Activated T-helper 1 cell treated with Interleukin-2 at 50 U/mL for 16 hours (primary cell): ENCODE results near the gene EFCAB14.
"Not testable (repeated sequence)": the region's sequence is repeated elsewhere in the genome, so short reads cannot be mapped to it uniquely, and the experiment has no call there.

Experiments used
- DNase-seq: peaks from one replicate; pipeline ENCODE4 v3.0.0-alpha.2; 2020; ENCODE audit warnings: low read depth

The EFCAB14 gene

GRCh38 chr1:46718727-46719622 lies at the start of gene EFCAB14:
Gene EFCAB14 (minus strand): TSS chr1:46719114. CDS start chr1:46718087, 1,027 bp downstream.
- peak; percentile 99 for DNase-seq

GRCh38 chr1:46768445-46768844 lies 49.5 kb upstream of the EFCAB14 start:
- no peak for DNase-seq

DNA sequence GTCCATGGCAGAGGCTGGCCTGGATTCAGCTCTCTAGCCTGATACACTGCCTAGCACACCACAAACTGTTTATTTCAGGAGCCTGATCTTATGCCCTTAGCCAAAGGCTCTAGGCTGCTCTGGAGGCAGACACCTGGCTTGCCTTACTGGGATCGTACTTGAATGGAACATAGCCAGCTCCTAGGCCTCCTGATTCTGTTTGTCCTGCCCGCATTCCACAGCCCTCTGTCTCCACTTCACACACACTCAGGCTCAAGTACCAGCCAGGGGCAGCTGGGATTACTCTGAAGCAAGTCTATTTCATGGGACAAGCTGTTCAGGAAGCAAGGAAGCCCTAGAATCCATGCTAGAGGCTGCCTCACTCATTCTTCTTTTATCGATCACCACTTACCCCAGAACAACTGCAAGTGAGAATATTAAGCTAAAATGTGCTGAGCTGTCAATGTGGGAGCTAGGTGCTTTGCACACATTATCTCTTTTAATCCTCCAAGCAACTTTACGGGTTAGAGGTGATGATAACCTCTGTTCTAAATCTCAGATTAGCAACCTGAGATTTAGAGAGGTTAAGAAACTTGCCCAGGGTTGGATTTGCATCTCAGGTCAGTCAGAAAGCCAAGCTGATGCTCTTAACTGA lies 48.9 kb upstream of the EFCAB14 start:
- DNase-seq, result no peak

DNA sequence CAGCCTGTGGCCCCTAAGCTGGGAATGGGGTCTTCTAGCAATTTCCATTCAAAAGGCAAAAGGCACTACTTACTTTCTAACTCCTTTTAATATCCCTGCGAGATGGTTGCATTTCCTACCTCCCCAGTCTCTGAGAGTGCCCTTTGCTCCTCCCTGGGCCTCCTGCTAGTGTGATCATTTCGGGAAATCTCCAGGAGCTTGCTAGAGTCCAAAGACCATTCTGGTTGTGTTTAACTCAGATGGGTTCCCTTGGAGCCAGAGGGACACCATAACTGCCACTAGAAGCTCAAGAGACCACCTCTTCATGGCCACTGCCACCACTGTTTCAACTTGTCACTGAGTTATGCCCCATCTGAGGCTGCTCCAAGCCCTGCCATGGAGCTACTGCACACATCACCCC lies 45.5 kb upstream of the EFCAB14 start:
- no peak for DNase-seq

GRCh38 chr1:46761740-46762139 lies 42.8 kb upstream of the EFCAB14 start:
- DNase-seq, result no peak

DNA sequence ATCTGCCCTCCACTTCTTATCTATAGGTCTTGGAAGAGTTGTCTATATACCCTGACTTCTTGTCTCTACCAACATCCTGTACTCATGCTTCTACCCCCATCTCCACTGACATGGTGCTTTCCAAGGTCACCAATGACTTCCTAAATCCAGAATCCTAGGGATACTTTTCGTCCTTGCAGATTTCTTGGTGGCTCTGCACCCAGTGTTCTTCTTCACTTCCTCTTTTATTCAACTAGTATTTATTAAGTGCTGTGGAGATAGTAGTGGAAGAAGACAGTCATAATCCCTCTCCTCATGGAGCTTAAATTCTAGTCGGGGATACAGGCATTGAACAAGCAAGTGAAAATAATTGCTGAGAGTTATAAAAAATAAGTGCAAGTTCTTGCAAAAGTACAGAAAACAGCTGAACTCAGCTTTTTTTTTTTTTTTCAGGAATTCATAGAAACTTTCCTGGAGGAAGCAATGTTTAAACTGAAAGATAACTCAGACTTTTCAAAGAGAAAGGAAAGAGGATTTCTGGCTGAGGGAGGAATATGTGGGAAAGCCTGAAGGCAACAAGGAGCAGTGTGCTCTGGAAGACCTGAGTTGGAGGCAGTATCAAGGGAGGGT lies 41.7 kb upstream of the EFCAB14 start:
- no peak for DNase-seq

DNA sequence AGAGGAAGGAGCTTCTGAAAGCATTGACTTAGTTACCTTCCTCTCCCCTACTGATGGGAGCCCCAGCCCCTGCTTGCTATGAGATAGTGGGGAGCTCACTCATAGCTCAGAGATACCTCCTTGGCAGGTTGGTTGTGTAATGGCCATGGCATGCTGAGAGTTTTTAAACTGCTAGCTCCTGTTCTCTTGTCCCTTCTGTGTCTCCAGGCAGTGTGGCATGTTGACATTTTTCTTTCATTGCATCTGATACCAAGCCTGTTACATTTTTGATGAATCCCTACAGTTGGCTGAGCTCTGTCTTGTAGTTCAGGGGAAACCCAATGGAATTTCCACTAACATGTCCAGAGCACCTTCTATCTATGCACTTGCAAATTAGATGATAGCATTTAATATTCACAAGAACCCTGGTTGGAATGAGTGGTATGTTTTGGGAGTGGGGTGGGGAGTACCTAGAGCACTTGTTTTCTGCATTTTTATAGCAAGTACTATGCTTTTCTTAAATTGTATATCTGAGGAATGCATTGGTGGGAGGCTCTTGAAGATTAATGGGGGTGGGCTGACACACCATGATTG lies 39.1 kb upstream of the EFCAB14 start:
- no peak for DNase-seq

DNA sequence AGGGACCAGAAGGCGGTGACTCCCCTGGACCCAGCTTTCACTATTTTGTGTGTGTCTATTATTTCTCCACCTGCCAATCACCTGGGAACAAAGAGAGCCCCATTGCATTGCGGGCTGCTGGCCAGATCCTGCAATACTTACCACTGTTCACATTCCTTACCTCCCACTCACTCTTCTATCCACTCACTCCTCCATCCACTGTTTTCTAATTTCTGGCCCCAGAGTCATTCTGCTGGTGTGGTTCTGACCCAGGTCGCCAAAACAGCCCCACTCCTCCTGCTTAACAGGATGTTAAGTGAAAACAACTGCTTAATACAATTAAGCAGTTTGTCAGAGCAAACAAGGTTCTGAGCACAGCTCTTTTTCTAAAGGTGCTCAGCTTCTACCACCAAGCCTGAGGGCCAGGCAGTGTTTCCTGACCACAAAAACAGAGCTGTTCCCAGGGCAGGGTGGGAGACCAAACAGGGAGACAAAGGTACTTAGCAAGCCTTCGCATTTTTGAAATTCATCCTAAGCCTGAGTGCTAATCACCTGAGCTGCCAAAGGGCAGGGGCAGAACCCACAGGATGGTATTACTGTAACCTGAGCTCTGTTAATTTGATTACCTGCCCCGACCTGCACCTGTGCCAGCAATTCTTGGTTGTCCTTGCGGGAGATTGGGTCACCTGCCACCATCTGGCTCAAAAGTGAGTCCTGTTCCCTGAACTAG lies 38.5 kb upstream of the EFCAB14 start:
- no peak for DNase-seq

GRCh38 chr1:46755121-46755520 lies 36.2 kb upstream of the EFCAB14 start:
- no peak for DNase-seq

DNA sequence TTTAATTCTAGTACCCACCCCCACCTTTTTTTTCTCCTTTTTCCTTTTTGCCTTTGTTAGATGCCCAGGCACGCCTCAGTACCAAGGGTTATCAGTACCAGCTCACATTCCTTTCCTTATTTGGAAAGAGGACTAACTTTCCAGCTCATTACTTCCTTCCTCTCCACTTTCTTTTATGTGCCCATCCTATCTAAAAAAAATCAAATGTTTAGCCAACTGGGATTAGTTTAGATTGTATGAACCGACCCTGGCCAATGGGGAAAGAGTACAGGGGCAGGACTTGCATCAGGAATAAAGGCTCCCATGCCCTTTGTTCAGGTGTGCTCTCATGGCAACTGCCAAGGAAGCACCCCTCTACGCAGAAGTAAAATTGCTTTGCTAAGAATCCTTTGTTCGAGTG lies 35.8 kb upstream of the EFCAB14 start:
- not testable (repeated sequence) for DNase-seq

- no peak for DNase-seq
Observed at GRCh38 chr1:46753985-46754384, 35.1 kb upstream of the EFCAB14 start.

DNA sequence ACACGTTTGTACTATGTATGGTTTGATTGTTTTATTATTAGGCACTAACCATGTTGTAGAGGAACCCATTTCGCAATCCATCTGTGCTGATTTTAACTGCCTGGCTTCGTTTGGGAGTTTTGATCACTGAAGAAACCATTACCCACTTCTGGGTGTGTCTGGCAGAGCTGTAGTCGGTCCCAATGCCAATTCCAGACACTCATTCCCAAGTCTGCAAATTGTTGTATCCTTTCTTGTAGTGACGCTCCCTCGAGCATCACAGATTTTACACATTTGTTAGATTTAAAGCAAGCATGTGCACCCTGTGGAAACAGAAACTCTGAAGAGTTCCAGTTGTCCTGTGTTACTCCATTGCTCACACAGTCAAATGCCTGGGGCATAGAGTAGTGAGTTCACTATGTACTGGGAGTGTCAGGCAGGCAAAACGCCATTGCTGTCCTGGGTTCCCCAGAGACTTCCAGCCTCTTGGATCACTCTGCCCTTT lies 31.0 kb upstream of the EFCAB14 start:
- DNase-seq, result no peak

- no peak for DNase-seq
Observed at GRCh38 chr1:46749404-46749803, 30.5 kb upstream of the EFCAB14 start.

- no peak for DNase-seq
Observed at GRCh38 chr1:46747683-46748288, 28.9 kb upstream of the EFCAB14 start.

- DNase-seq, result no peak
Observed at GRCh38 chr1:46742069-46742468, 23.2 kb upstream of the EFCAB14 start.

- no peak for DNase-seq
Observed at GRCh38 chr1:46735708-46736324, 16.9 kb upstream of the EFCAB14 start.

- DNase-seq, result not testable (repeated sequence)
Observed at GRCh38 chr1:46728327-46728873, 9.5 kb upstream of the EFCAB14 start.

GRCh38 chr1:46725736-46726108 lies 6.8 kb upstream of the EFCAB14 start:
- DNase-seq, result no peak

DNA sequence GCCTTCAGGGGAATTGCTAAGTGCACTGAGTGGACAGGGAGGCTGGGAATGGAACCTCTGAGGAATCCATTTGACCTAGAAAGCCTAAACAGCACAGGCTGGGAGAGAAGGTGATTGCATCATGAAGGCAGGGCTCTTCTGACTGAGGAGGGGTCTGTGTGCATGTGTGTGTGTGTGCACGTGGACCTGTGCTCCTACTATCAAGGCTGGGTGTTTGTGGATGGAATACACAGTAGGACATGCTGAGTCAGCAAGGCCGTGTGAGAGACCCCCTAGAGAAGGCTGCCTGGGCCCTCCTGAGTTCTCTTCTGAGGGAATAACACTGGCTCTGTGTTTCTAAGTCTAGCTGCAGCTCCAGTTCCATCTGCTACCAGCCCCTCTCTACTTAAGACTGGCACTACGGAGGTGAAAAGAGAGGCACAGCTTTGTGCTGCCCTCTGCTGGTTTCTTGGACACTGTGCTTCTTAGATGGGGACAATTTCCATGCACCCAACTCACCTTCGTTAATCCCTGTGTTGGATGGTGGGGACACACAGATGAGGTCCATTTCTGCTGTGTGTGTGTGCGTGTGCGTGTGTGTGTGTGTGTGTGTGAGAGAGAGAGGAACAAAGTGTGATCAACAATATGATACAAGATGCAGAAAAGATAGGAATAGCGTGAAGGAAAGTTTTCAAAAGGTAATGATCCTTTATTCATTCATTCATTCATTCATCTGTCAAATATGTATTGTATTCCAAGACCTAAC lies 6.2 kb upstream of the EFCAB14 start:
- peak; percentile 38 for DNase-seq

- no peak for DNase-seq
Observed at GRCh38 chr1:46723901-46724300, 5.0 kb upstream of the EFCAB14 start.
